SK-N-SH treated with all-trans-retinoic acid at 6 μM for 48 hours (cell line): Measurements from ENCODE around the gene APOC3.
A peak's percentile ranks its signal among the peaks of the same experiment; 100 is the strongest.

Source experiments
- ATAC-seq: fragments of 200-7000 bp; cut with Tn5 transposase; 3 replicates; pipeline ENCODE4 v1.9.1; 2020; ENCODE audit warnings: mild to moderate bottlenecking, moderate library complexity
- ARNTL ChIP-seq: fragments of 450-650 bp; formaldehyde crosslinking; IDR thresholded peaks from 2 replicates; pipeline ENCODE4 v1.5.0; 2020; ENCODE audit warnings: low read depth, mild to moderate bottlenecking, moderate library complexity, borderline replicate concordance
- BACH2 ChIP-seq: fragments of 250-450 bp; sonication (Bioruptor Pico); IDR thresholded peaks from 2 replicates; pipeline ENCODE4 v1.9.0; 2021; ENCODE audit warnings: mild to moderate bottlenecking, borderline replicate concordance
- CSDC2 ChIP-seq: fragments of 250-450 bp; sonication (Bioruptor Pico); IDR thresholded peaks from 2 replicates; pipeline ENCODE4 v1.5.0; 2020; ENCODE audit warnings: mild to moderate bottlenecking, moderate library complexity
- ESRRG ChIP-seq: fragments of 250-450 bp; sonication (Bioruptor Pico); IDR thresholded peaks from 2 replicates; pipeline ENCODE4 v1.6.1; 2021; ENCODE audit warnings: mild to moderate bottlenecking
- ISL1 ChIP-seq: fragments of 250-450 bp; sonication (Bioruptor Pico); IDR thresholded peaks from 2 replicates; pipeline ENCODE4 v2.1.2; 2022; ENCODE audit warnings: mild to moderate bottlenecking, moderate library complexity
- PATZ1 ChIP-seq: fragments of 250-450 bp; sonication (Bioruptor Pico); IDR thresholded peaks from 2 replicates; pipeline ENCODE4 v1.8.0; 2020; ENCODE audit warnings: mild to moderate bottlenecking, moderate library complexity, borderline replicate concordance
- PPARA ChIP-seq: fragments of 250-450 bp; sonication (Bioruptor Pico); IDR thresholded peaks from 2 replicates; pipeline ENCODE4 v1.5.0; 2020; ENCODE audit warnings: mild to moderate bottlenecking, borderline replicate concordance
- RARB ChIP-seq: fragments of 250-450 bp; sonication (Bioruptor Pico); IDR thresholded peaks from 2 replicates; pipeline ENCODE4 v1.8.0; 2021; ENCODE audit warnings: mild to moderate bottlenecking, moderate library complexity
- SNAI2 ChIP-seq: fragments of 250-450 bp; sonication (Bioruptor Pico); IDR thresholded peaks from 2 replicates; pipeline ENCODE4 v1.5.0; 2020; ENCODE audit warnings: mild to moderate bottlenecking, moderate library complexity
- TCF4 ChIP-seq: fragments of 250-450 bp; sonication (Bioruptor Pico); IDR thresholded peaks from 2 replicates; pipeline ENCODE4 v1.8.0; 2021; ENCODE audit warnings: mild to moderate bottlenecking, moderate library complexity, borderline replicate concordance
- TOX ChIP-seq: fragments of 250-450 bp; sonication (Bioruptor Pico); IDR thresholded peaks from 2 replicates; pipeline ENCODE4 v1.8.0; 2021; ENCODE audit warnings: mild to moderate bottlenecking, moderate library complexity, borderline replicate concordance
- ZC3H10 ChIP-seq: fragments of 250-450 bp; sonication (Bioruptor Pico); IDR thresholded peaks from 2 replicates; pipeline ENCODE4 v1.5.1; 2021; ENCODE audit warnings: mild to moderate bottlenecking, moderate library complexity
- ZFP3 ChIP-seq: fragments of 250-450 bp; sonication (Bioruptor Pico); IDR thresholded peaks from 2 replicates; pipeline ENCODE4 v1.5.0; 2020; ENCODE audit warnings: mild to moderate bottlenecking, moderate library complexity
- ZNF565 ChIP-seq: fragments of 450-650 bp; formaldehyde crosslinking; conservative IDR thresholded peaks from 2 replicates; pipeline ENCODE4 v1.5.0; 2020; ENCODE audit warnings: low read depth, mild to moderate bottlenecking, moderate library complexity
- ZNF70 ChIP-seq: fragments of 450-650 bp; formaldehyde crosslinking; IDR thresholded peaks from 2 replicates; pipeline ENCODE4 v1.5.0; 2020; ENCODE audit warnings: mild to moderate bottlenecking, moderate library complexity
- ZNF8 ChIP-seq: fragments of 450-650 bp; formaldehyde crosslinking; IDR thresholded peaks from 2 replicates; pipeline ENCODE4 v1.5.0; 2020; ENCODE audit warnings: mild to moderate bottlenecking, moderate library complexity
- TF ChIP-seq, protein P1 (sequence below): fragments of 250-450 bp; sonication (Bioruptor Pico); IDR thresholded peaks from 2 replicates; pipeline ENCODE4 v1.5.1; 2020; ENCODE audit warnings: low read depth, mild to moderate bottlenecking, moderate library complexity
- TF ChIP-seq, protein P2 (sequence below): fragments of 250-450 bp; sonication (Bioruptor Pico); IDR thresholded peaks from 2 replicates; pipeline ENCODE4 v1.8.0; 2021; ENCODE audit warnings: low read depth, mild to moderate bottlenecking, moderate library complexity, borderline replicate concordance

Gene APOC3

DNA sequence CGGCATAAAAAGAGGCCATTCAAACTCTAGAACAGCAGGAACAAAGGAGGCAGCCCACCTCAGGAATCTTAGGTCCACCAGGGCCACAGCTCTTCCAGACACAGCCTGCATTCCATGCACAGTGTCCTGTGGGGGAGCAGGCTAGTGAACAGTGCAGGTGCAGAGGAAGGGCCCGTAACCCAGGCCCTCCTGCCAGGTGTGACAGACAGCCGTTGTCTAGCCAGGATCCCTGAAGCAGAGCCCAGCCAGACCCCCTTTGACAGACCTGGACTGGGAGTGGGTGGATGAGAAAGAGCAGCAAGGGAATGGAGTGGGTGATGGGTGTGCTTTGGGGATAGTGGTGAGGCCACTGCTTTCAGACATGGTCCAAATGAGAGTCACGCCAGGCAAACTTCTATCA lies 40.7 kb upstream of the APOC3 start:
- ATAC-seq: no peak
- TF ChIP-seq PPARA (CRISPR knock-in tag) (no peak), BACH2 (CRISPR knock-in tag) (no peak), ZFP3 (no peak), ZNF8 (CRISPR knock-in tag) (no peak), ZNF565 (CRISPR knock-in tag) (no peak), PATZ1 (CRISPR knock-in tag) (no peak), ZC3H10 (CRISPR knock-in tag) (no peak), RARB (CRISPR knock-in tag) (no peak)

- no peak for ATAC-seq
- no peak for TF ChIP-seq RARB (CRISPR knock-in tag)
Observed at GRCh38 chr11:116790167-116791001, 39.3 kb upstream of the APOC3 start.

- TF ChIP-seq, protein P1, sequence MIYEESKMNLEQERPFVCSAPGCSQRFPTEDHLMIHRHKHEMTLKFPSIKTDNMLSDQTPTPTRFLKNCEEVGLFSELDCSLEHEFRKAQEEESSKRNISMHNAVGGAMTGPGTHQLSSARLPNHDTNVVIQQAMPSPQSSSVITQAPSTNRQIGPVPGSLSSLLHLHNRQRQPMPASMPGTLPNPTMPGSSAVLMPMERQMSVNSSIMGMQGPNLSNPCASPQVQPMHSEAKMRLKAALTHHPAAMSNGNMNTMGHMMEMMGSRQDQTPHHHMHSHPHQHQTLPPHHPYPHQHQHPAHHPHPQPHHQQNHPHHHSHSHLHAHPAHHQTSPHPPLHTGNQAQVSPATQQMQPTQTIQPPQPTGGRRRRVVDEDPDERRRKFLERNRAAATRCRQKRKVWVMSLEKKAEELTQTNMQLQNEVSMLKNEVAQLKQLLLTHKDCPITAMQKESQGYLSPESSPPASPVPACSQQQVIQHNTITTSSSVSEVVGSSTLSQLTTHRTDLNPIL (CRISPR knock-in tag): no peak
- TF ChIP-seq ZNF8 (CRISPR knock-in tag) (no peak), ARNTL (CRISPR knock-in tag) (no peak), TOX (no peak), ZNF565 (CRISPR knock-in tag) (no peak), PPARA (CRISPR knock-in tag) (no peak), ZFP3 (no peak), ISL1 (CRISPR knock-in tag) (no peak), CSDC2 (no peak), RARB (CRISPR knock-in tag) (no peak), ZNF70 (CRISPR knock-in tag) (no peak), ESRRG (CRISPR knock-in tag) (no peak), SNAI2 (no peak), ZC3H10 (CRISPR knock-in tag) (no peak), TCF4 (no peak), BACH2 (CRISPR knock-in tag) (no peak), PATZ1 (CRISPR knock-in tag) (no peak)
- TF ChIP-seq, protein P2, sequence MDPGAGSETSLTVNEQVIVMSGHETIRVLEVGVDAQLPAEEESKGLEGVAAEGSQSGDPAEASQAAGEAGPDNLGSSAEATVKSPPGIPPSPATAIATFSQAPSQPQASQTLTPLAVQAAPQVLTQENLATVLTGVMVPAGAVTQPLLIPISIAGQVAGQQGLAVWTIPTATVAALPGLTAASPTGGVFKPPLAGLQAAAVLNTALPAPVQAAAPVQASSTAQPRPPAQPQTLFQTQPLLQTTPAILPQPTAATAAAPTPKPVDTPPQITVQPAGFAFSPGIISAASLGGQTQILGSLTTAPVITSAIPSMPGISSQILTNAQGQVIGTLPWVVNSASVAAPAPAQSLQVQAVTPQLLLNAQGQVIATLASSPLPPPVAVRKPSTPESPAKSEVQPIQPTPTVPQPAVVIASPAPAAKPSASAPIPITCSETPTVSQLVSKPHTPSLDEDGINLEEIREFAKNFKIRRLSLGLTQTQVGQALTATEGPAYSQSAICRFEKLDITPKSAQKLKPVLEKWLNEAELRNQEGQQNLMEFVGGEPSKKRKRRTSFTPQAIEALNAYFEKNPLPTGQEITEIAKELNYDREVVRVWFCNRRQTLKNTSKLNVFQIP (CRISPR knock-in tag): no peak
- peak; percentile 74 for ATAC-seq
Observed at GRCh38 chr11:116791002-116791812, 38.5 kb upstream of the APOC3 start.

DNA sequence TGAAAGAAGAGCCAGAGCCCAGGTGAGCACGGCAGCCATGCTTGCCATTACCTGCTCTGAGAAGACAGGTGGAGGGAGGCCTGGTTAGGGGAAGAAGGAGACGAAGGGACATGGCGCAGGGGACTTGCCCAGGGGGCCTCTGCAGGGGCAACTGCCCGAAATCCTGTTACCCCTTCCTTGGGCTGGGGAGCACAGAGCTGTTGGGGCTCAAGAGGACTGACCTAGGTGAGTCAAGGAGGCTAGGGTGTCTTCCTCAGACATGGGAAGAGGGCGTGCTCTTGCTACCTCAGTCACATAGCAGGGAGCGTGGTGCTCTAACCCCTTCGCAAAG lies 37.9 kb upstream of the APOC3 start, which contains the start of gene APOA5:
APOA5 (minus strand) TSS at position 67 of the 331 bp plus-strand sequence; CDS start at position 48, 19 bp downstream.
- TF ChIP-seq RARB (CRISPR knock-in tag): no peak
- ATAC-seq: no peak
